Measurements from ENCODE around the gene RAX. TPM values are rescaled to one million over a fixed set of nuclear protein-coding genes. Genes with fewer than 3 reads are reported as not detected.

The RAX gene
- total and polyA plus RNA-seq, 2 donors (not counting 1 experiment from before 2014, with no cell fraction given) = not detected

GRCh38 chr18:59272221-59272888 lies 899 bp downstream of the RAX start:
- no peak for DNase-seq (ENCODE audit: low read depth in 2 of 2)
- Histone ChIP-seq H3K9me3 (ENCODE audit: control insufficient read depth, insufficient read depth, low read depth, low read length) (no peaks in the 10 kb centered on the region), H3K4me2 (ENCODE audit: extremely low read depth, insufficient read depth, low read length) (peak overlapping the region; percentile 44)

GRCh38 chr18:59271606-59272220 lies 1.5 kb downstream of the RAX start:
- Histone ChIP-seq H3K4me2 (ENCODE audit: extremely low read depth, insufficient read depth, low read length) (no peak overlapping the region), H3K9ac (ENCODE audit: insufficient read depth, low read length) (no peak overlapping the region), H3K79me2 (ENCODE audit: control insufficient read depth, insufficient read depth, low read length) (no peaks in the 10 kb centered on the region), H3K4me1 (ENCODE audit: control insufficient read depth, extremely low read depth, insufficient read depth, low read length) (no peaks in the 10 kb centered on the region), H3K27ac (ENCODE audit: insufficient read depth, low read length) (no peak overlapping the region), H3K36me3 (ENCODE audit: control insufficient read depth, insufficient read depth, low read length) (no peaks in the 10 kb centered on the region), H3K4me3 (replicated peaks in 1 of 4; ENCODE audit: control extremely low read depth in 1 of 4, insufficient read depth in 1 of 4, low read depth in 3 of 4, low read length in 4 of 4) (no peak overlapping the region), H4K20me1 (ENCODE audit: control insufficient read depth, extremely low read depth, insufficient read depth, low read length) (no peaks in the 10 kb centered on the region), H3K9me3 (ENCODE audit: control insufficient read depth, insufficient read depth, low read depth, low read length) (no peaks in the 10 kb centered on the region), H3K27me3 (ENCODE audit: control insufficient read depth, insufficient read depth, low read length) (peaks cover 93% of the 10 kb centered on the region), H2AFZ (ENCODE audit: low read length) (no peak overlapping the region)
- TF ChIP-seq EZH2 (IDR thresholded peaks at IDR 0.05; ENCODE audit: low read length, missing control alignments) = no peak
- TF ChIP-seq CTCF (conservative IDR thresholded peaks at IDR 0.05 in 1 of 2, IDR thresholded peaks at IDR 0.05 in 1 of 2; ENCODE audit: low read depth in 1 of 2, low read length in 2 of 2) = no peak
- no peak for DNase-seq (ENCODE audit: low read depth in 2 of 2)

More at GRCh38 chr18:59272221-59272888, 899 bp downstream of the RAX start:
- H3K36me3 ChIP-seq (ENCODE audit: control insufficient read depth, insufficient read depth, low read length) = no peaks in the 10 kb centered on the region
- peaks cover 86% of the 10 kb centered on the region for H3K27me3 ChIP-seq (ENCODE audit: control insufficient read depth, insufficient read depth, low read length)
- H3K27ac ChIP-seq (ENCODE audit: insufficient read depth, low read length) = no peak overlapping the region
- H2AFZ ChIP-seq (ENCODE audit: low read length) = no peak overlapping the region
- no peaks in the 10 kb centered on the region for H4K20me1 ChIP-seq (ENCODE audit: control insufficient read depth, extremely low read depth, insufficient read depth, low read length)
- no peaks in the 10 kb centered on the region for H3K4me1 ChIP-seq (ENCODE audit: control insufficient read depth, extremely low read depth, insufficient read depth, low read length)
- no peak overlapping the region for H3K9ac ChIP-seq (ENCODE audit: insufficient read depth, low read length)
- peak; percentile 100 for TF ChIP-seq EZH2 (IDR thresholded peaks at IDR 0.05; ENCODE audit: low read length, missing control alignments)
- no peak for TF ChIP-seq CTCF (conservative IDR thresholded peaks at IDR 0.05 in 1 of 2, IDR thresholded peaks at IDR 0.05 in 1 of 2; ENCODE audit: low read depth in 1 of 2, low read length in 2 of 2)
- H3K79me2 ChIP-seq (ENCODE audit: control insufficient read depth, insufficient read depth, low read length) = no peaks in the 10 kb centered on the region
- peak overlapping the region in 2 of 4 experiments; percentile 16 to 28 for H3K4me3 ChIP-seq (replicated peaks in 1 of 4; ENCODE audit: control extremely low read depth in 1 of 4, insufficient read depth in 1 of 4, low read depth in 3 of 4, low read length in 4 of 4)

DNA sequence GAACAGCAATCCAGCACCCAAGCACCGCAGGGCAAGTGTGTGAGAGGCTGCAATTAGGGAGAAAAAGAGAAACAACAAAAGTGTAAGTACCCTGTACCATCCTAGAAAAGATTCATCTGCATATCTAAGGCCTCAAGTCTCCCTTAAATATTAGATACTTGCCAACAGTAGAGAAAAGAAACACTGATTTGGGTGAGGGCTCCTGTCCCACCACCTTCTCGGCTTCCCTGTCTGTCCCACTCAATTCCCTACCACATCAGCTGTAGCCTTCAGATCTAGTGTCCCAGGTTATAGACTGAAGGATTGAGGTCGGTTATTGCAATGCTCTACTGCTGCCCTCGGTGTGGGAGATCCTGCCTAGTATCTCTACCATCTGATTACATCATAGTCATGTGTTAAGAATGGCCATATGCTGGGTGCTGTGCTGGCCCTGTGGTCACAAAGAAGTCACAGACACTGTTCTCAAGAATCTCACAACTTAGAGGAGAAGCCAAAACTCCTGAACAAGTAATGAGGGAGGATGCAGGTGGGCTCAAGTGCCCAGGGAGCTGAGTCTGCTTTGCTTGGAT lies 2.5 kb downstream of the RAX start:
- Histone ChIP-seq H3K79me2 (ENCODE audit: control insufficient read depth, insufficient read depth, low read length) (no peaks in the 10 kb centered on the region), H3K27me3 (ENCODE audit: control insufficient read depth, insufficient read depth, low read length) (peaks cover 93% of the 10 kb centered on the region)
- TF ChIP-seq CTCF (conservative IDR thresholded peaks at IDR 0.05 in 1 of 2, IDR thresholded peaks at IDR 0.05 in 1 of 2; ENCODE audit: low read depth in 1 of 2, low read length in 2 of 2) (no peak), EZH2 (IDR thresholded peaks at IDR 0.05; ENCODE audit: low read length, missing control alignments) (peak; percentile 70)

More for the DNA sequence above, 2.5 kb downstream of the RAX start:
- no peak for DNase-seq (ENCODE audit: low read depth in 2 of 2)
- Histone ChIP-seq H3K36me3 (ENCODE audit: control insufficient read depth, insufficient read depth, low read length) (no peaks in the 10 kb centered on the region), H3K27ac (ENCODE audit: insufficient read depth, low read length) (no peak overlapping the region), H4K20me1 (ENCODE audit: control insufficient read depth, extremely low read depth, insufficient read depth, low read length) (no peaks in the 10 kb centered on the region), H3K9me3 (ENCODE audit: control insufficient read depth, insufficient read depth, low read depth, low read length) (no peaks in the 10 kb centered on the region), H3K9ac (ENCODE audit: insufficient read depth, low read length) (no peak overlapping the region), H3K4me3 (replicated peaks in 1 of 4; ENCODE audit: control extremely low read depth in 1 of 4, insufficient read depth in 1 of 4, low read depth in 3 of 4, low read length in 4 of 4) (no peak overlapping the region), H3K4me1 (ENCODE audit: control insufficient read depth, extremely low read depth, insufficient read depth, low read length) (no peaks in the 10 kb centered on the region), H2AFZ (ENCODE audit: low read length) (no peak overlapping the region), H3K4me2 (ENCODE audit: extremely low read depth, insufficient read depth, low read length) (no peak overlapping the region)

All from fibroblast of lung (primary cell).